HFFc6 (cell line): ENCODE results near the gene KLF5. TPM values are rescaled to one million over a fixed set of nuclear protein-coding genes. Genes with fewer than 3 reads are reported as not detected.
"Not testable (repeated sequence)": the region's sequence is repeated elsewhere in the genome, so short reads cannot be mapped to it uniquely, and the experiment has no call there.

Experiments used
- DNase-seq: peaks from one replicate; pipeline ENCODE4 v3.0.0-alpha.2; 2018
- H3K27ac Mint-ChIP-seq: 2 replicates; pipeline ENCODE4 v1.8.0; 2020; ENCODE audit warnings: mild to moderate bottlenecking, mixed read lengths
- H3K27me3 Mint-ChIP-seq: 2 replicates; pipeline ENCODE4 v1.8.0; 2021; ENCODE audit warnings: mild to moderate bottlenecking, moderate library complexity, mixed read lengths; ENCODE audit not compliant: insufficient read depth
- H3K36me3 Mint-ChIP-seq: 2 replicates; pipeline ENCODE4 v1.8.0; 2021; ENCODE audit warnings: low read depth, mixed read lengths
- H3K4me1 Mint-ChIP-seq: 2 replicates; pipeline ENCODE4 v1.8.0; 2020; ENCODE audit warnings: low read depth, mixed read lengths
- H3K4me3 Mint-ChIP-seq: 2 replicates; pipeline ENCODE4 v1.8.0; 2020; ENCODE audit warnings: mild to moderate bottlenecking, moderate library complexity, mixed read lengths
- H3K9me3 Mint-ChIP-seq: 2 replicates; pipeline ENCODE4 v1.8.0; 2020; ENCODE audit warnings: mild to moderate bottlenecking, mixed read lengths
- CTCF ChIP-seq: fragments of 200-600 bp; sonication (generic); IDR thresholded peaks from 2 replicates; pipeline ENCODE4 v1.5.0; 2021; ENCODE audit warnings: antibody characterized with exemption, mild to moderate bottlenecking
- total RNA-seq, 6 experiments: library from RNA; stranded (reverse); fragmentation: NEBNext Ultra II Directional; extraction: Animal tissue kit (Norgen Biotek cat#: 25700); gene quantifications; 2 replicates in 1 of 6; 3 replicates in 5 of 6; pipeline ENCODE4 v1.2.3, GENCODE V29; 2021

Gene KLF5
- total RNA-seq, 6 experiments from 2014 or later: 20.3 to 37.1 (median 28.5) TPM

DNA sequence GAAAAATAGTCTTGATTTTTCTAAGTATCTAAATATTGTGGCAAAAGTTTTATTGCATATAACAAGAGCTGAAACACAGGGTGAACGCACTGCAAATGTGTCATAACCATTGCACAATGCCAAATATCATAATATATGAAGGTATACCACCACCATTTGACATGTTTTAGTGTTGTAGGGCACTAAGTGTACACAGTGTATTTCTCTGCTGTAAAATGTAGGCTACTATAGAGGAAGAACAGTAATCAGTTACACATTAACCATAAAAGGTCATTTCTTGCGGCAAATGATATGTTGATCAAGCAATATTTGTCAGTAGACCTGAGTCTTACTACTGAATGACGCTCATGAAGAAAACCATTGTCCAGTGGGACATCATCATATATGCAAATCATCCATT lies 18.3 kb upstream of the KLF5 start:
- no peak for DNase-seq
- no peaks in the 10 kb centered on the region; the same call in 1 of the 2 replicates for H3K4me1 Mint-ChIP-seq
- H3K4me3 Mint-ChIP-seq: no peak overlapping the region
- H3K36me3 Mint-ChIP-seq: no peaks in the 10 kb centered on the region
- peaks cover 1% of the 10 kb centered on the region; the same call in 1 of the 2 replicates for H3K27me3 Mint-ChIP-seq
- no peak for TF ChIP-seq CTCF
- no peak overlapping the region for H3K27ac Mint-ChIP-seq
- no peaks in the 10 kb centered on the region for H3K9me3 Mint-ChIP-seq

GRCh38 chr13:73040968-73041596 lies 17.7 kb upstream of the KLF5 start:
- Mint-ChIP-seq H3K4me1 (no peaks in the 10 kb centered on the region; the same call in 1 of the 2 replicates), H3K27ac (no peak overlapping the region), H3K27me3 (peaks cover 1% of the 10 kb centered on the region; the same call in 1 of the 2 replicates), H3K4me3 (no peak overlapping the region), H3K36me3 (no peaks in the 10 kb centered on the region), H3K9me3 (no peaks in the 10 kb centered on the region)
- DNase-seq: no peak
- TF ChIP-seq CTCF: no peak

DNA sequence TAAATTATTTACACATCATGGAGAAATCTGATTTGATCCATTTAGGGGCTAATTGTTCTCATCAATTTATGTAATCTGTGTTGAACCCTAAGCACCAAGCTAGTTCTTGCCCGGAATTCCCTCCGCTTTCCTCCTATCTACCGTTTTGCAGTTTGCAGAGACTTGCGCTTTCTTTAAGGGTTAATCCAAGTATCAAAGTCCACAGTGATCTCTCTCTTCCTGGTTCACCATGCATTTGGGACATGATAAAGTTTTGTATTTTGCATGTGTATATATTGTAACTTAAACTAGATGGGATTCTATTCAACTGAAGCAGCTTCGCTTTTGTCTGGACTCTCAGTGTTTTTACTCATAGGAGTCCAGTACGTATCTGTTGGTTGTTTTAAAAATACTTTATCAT lies 13.8 kb upstream of the KLF5 start:
- Mint-ChIP-seq H3K9me3 (no peaks in the 10 kb centered on the region), H3K27ac (no peak overlapping the region), H3K27me3 (peaks cover 1% of the 10 kb centered on the region; the same call in 1 of the 2 replicates), H3K4me1 (no peaks in the 10 kb centered on the region; the same call in 1 of the 2 replicates), H3K4me3 (no peak overlapping the region), H3K36me3 (no peaks in the 10 kb centered on the region)
- TF ChIP-seq CTCF: no peak
- DNase-seq: no peak

- H3K27ac Mint-ChIP-seq, H3K4me1 Mint-ChIP-seq, H3K4me3 Mint-ChIP-seq, H3K36me3 Mint-ChIP-seq, H3K9me3 Mint-ChIP-seq, DNase-seq, H3K27me3 Mint-ChIP-seq: not testable (repeated sequence)
Measured at GRCh38 chr13:73048615-73049014, 10.2 kb upstream of the KLF5 start.

DNA sequence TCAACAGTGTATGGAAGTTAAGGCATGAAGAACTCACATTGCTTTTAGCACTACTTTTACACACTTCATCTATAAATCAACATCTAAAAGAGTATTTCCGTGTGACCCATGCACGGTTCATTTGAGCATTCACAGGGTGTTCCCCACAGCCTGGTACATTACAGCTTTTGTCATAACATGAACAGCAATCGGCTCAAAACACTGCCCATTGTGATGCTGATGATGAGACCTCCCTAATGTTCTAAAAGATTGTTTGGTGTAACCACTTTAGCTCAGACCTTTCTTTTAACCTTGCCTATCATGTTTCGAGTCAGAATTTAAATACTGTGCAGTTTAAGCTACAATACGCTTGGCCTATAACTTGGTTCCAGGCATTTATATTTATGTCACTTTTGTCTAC lies 4.1 kb upstream of the KLF5 start:
- no peak for TF ChIP-seq CTCF
- no peak for DNase-seq
- H3K9me3 Mint-ChIP-seq: no peaks in the 10 kb centered on the region
- no peak overlapping the region for H3K27ac Mint-ChIP-seq
- no peaks in the 10 kb centered on the region; the same call in 1 of the 2 replicates for H3K27me3 Mint-ChIP-seq
- H3K36me3 Mint-ChIP-seq: no peaks in the 10 kb centered on the region
- peaks cover 37% of the 10 kb centered on the region for H3K4me1 Mint-ChIP-seq
- no peak overlapping the region for H3K4me3 Mint-ChIP-seq

- peak; percentile 80 for DNase-seq
- Mint-ChIP-seq H3K9me3 (no peaks in the 10 kb centered on the region), H3K27ac (peak overlapping the region; percentile 50), H3K4me3 (peak overlapping the region; percentile 50), H3K27me3 (no peaks in the 10 kb centered on the region; the same call in 1 of the 2 replicates), H3K36me3 (peaks cover 10% of the 10 kb centered on the region), H3K4me1 (peaks cover 37% of the 10 kb centered on the region)
- TF ChIP-seq CTCF: no peak
Measured at GRCh38 chr13:73055813-73056564, 2.8 kb upstream of the KLF5 start.
